Amygdala (tissue), 56 donors: ENCODE results near the gene ADAMTS13.

Source experiments
- DNase-seq, 56 donors: peaks; one replicate each; lab custom pipeline; 2025; lab: John Stamatoyannopoulos, UW

ADAMTS13 gene

GRCh38 chr9:133468777-133469421, 46.7 kb downstream of the ADAMTS13 start:
- DNase-seq, result no peak

GRCh38 chr9:133470427-133470924, 48.3 kb downstream of the ADAMTS13 start:
- peak in 1 of 56 donors; percentile 24 for DNase-seq

GRCh38 chr9:133470988-133471387, 48.8 kb downstream of the ADAMTS13 start:
- no peak for DNase-seq

GRCh38 chr9:133471551-133472276, 49.5 kb downstream of the ADAMTS13 start:
- no peak for DNase-seq

- no peak for DNase-seq
Measured at GRCh38 chr9:133472277-133472645, 50.1 kb downstream of the ADAMTS13 start.

GRCh38 chr9:133472753-133473378, 50.7 kb downstream of the ADAMTS13 start:
- DNase-seq, result no peak

- no peak for DNase-seq
Measured at GRCh38 chr9:133473743-133474142, 51.6 kb downstream of the ADAMTS13 start.

- DNase-seq, result no peak
Measured at GRCh38 chr9:133474215-133474614, 52.0 kb downstream of the ADAMTS13 start.

- no peak for DNase-seq
Measured at GRCh38 chr9:133474853-133475252, 52.7 kb downstream of the ADAMTS13 start.

GRCh38 chr9:133475292-133476012, 53.3 kb downstream of the ADAMTS13 start:
- DNase-seq, result no peak

GRCh38 chr9:133476036-133476931, 54.1 kb downstream of the ADAMTS13 start:
- DNase-seq, result no peak

GRCh38 chr9:133476941-133477340, 54.8 kb downstream of the ADAMTS13 start:
- no peak for DNase-seq

- no peak for DNase-seq
Measured at GRCh38 chr9:133477461-133477860, 55.3 kb downstream of the ADAMTS13 start.

GRCh38 chr9:133477992-133478850, 56.1 kb downstream of the ADAMTS13 start:
- DNase-seq, result peak in 2 of 56 donors; percentile 19 to 31

GRCh38 chr9:133478851-133479711, 56.9 kb downstream of the ADAMTS13 start, which contains the start of gene SLC2A6:
Gene SLC2A6, minus strand, starts transcription at chr9:133479099. Its CDS starts 40 bp downstream, at chr9:133479059.
- peak; percentile 35 to 93 (median 73) for DNase-seq

- no peak for DNase-seq
Measured at GRCh38 chr9:133483611-133484010, 61.4 kb downstream of the ADAMTS13 start.

- DNase-seq, result no peak
Measured at GRCh38 chr9:133484671-133485437, 62.7 kb downstream of the ADAMTS13 start.
